Upper lobe of left lung (tissue), 6 donors: ENCODE measurements around the gene PURB. TPM values are rescaled to one million over a fixed set of nuclear protein-coding genes. Genes with fewer than 3 reads are reported as not detected.
"Not testable (repeated sequence)": the region's sequence is repeated elsewhere in the genome, so short reads cannot be mapped to it uniquely, and the experiment has no call there.

Experiments used
- ATAC-seq, 2 donors: fragments of 200-7000 bp; cut with Tn5 transposase; one replicate each; pipeline ENCODE4 v1.9.1; 2022; ENCODE audit warnings: mild to moderate bottlenecking in 2 of 2, moderate library complexity in 2 of 2; ENCODE audit not compliant: low FRiP score in 2 of 2
- DNase-seq, 2 donors: peaks; one replicate each; pipeline ENCODE4 v3.0.0-alpha.2; 2019 to 2020
- H3K27ac ChIP-seq, 4 donors: fragments of 200-600 bp; sonication (generic); one replicate each; pipeline ENCODE4 v1.5.1; 2016 to 2019
- H3K27me3 ChIP-seq, 4 donors: fragments of 200-600 bp; sonication (generic); one replicate each; pipeline ENCODE4 v1.5.1; 2017 to 2019
- H3K36me3 ChIP-seq, 4 donors: fragments of 200-600 bp; sonication (generic); one replicate each; pipeline ENCODE4 v1.5.1; 2016 to 2019
- H3K4me1 ChIP-seq, 4 donors: fragments of 200-600 bp; sonication (generic); one replicate each; pipeline ENCODE4 v1.5.1; 2018 to 2019
- H3K4me3 ChIP-seq, 4 donors: fragments of 200-600 bp; sonication (generic); one replicate each; pipeline ENCODE4 v1.5.1; 2017 to 2019; ENCODE audit warnings: mild to moderate bottlenecking in 2 of 4, moderate library complexity in 1 of 4
- H3K9me3 ChIP-seq, 4 donors: fragments of 200-600 bp; sonication (generic); one replicate each; pipeline ENCODE4 v1.5.1; 2018 to 2019
- CTCF ChIP-seq, 6 experiments: fragments of 450-650 bp in 4 of 6; fragments of 200-600 bp in 2 of 6; sonication (generic) in 2 of 6; IDR thresholded peaks; one replicate each; pipeline ENCODE4 v1.5.1; 2016 to 2019; ENCODE audit warnings: antibody characterized with exemption in 6 of 6
- EP300 ChIP-seq, 4 donors: sonication (generic); formaldehyde crosslinking; IDR thresholded peaks; one replicate each; pipeline ENCODE4 v1.5.1; 2017; ENCODE audit warnings: antibody characterized with exemption in 4 of 4, control low read depth in 2 of 4
- POLR2A ChIP-seq, 4 donors: fragments of 450-650 bp; IDR thresholded peaks; one replicate each; pipeline ENCODE4 v1.5.1; 2016 to 2017; ENCODE audit warnings: antibody characterized with exemption in 4 of 4, mild to moderate bottlenecking in 2 of 4
- POLR2AphosphoS5 ChIP-seq, 2 donors: sonication (generic); formaldehyde crosslinking; IDR thresholded peaks; one replicate each; pipeline ENCODE4 v1.5.1; 2017; ENCODE audit warnings: antibody characterized with exemption in 2 of 2
- WGBS, 2 donors: methylation state at CpG; one replicate each; pipeline ENCODE4 v1.1.5; 2017 to 2018; 5-methylcytosine and 5-hydroxymethylcytosine counted together
- total RNA-seq, 6 donors: library from RNA; depleted of rRNA in 4 of 6; stranded (reverse); fragments of >200 nt in 4 of 6; gene quantifications; one replicate each; pipeline versions ENCODE4 v1.1.0 to v1.2.1, GENCODE V29; 2016 to 2021
- donor health status: DM: no; HTN: no; CAD: no; lungs with moderate emphysema.
- donor health status: DM: no; HTN: yes; CAD: no; lungs with severe emphysema.

Gene PURB
- total RNA-seq, 6 donors from 2014 or later = 15.0 to 38.2 (median 21.7) TPM

- DNase-seq (no peak), ATAC-seq (no peak)
- H3K27me3 ChIP-seq = no peaks in the 10 kb centered on the region
- peaks cover 4 to 21% (median 11%) of the 10 kb centered on the region in 4 donors for H3K4me1 ChIP-seq
- no peak overlapping the region for H3K4me3 ChIP-seq
- no peaks in the 10 kb centered on the region for H3K36me3 ChIP-seq
- H3K9me3 ChIP-seq = peaks cover 0 to 3% (median 0%) of the 10 kb centered on the region in 4 donors
- TF ChIP-seq POLR2A (IDR thresholded peaks at IDR 0.05) = no peak
- TF ChIP-seq EP300 (IDR thresholded peaks at IDR 0.05) = no peak
- TF ChIP-seq POLR2AphosphoS5 (IDR thresholded peaks at IDR 0.05) = no peak
- no peak for TF ChIP-seq CTCF (IDR thresholded peaks at IDR 0.05)
- 92 to 97% methylated on average over 11 of the region's 11 CpGs for WGBS, 2 donors
- H3K27ac ChIP-seq = no peak overlapping the region
Observed at GRCh38 chr7:44875241-44875640, 10.1 kb downstream of the PURB start.

- H3K4me1 ChIP-seq = no peaks in the 10 kb centered on the region
- ATAC-seq (no peak), DNase-seq (no peak)
- no peak overlapping the region for H3K4me3 ChIP-seq
- TF ChIP-seq EP300 (IDR thresholded peaks at IDR 0.05) = no peak
- TF ChIP-seq CTCF (IDR thresholded peaks at IDR 0.05) = no peak
- no peak for TF ChIP-seq POLR2A (IDR thresholded peaks at IDR 0.05)
- no peak for TF ChIP-seq POLR2AphosphoS5 (IDR thresholded peaks at IDR 0.05)
- H3K27ac ChIP-seq = no peak overlapping the region
- H3K27me3 ChIP-seq = no peaks in the 10 kb centered on the region
- no peaks in the 10 kb centered on the region for H3K36me3 ChIP-seq
- WGBS, 2 donors = 91 to 96% methylated on average over 1 of the region's 1 CpG
- peaks cover 0 to 3% (median 0%) of the 10 kb centered on the region in 4 donors for H3K9me3 ChIP-seq
Observed at GRCh38 chr7:44872787-44873186, 12.5 kb downstream of the PURB start.

GRCh38 chr7:44871918-44872317 is 13.4 kb downstream of the PURB start:
- not testable (repeated sequence) for H3K27ac ChIP-seq, H3K4me3 ChIP-seq, H3K9me3 ChIP-seq, H3K4me1 ChIP-seq, ATAC-seq, H3K36me3 ChIP-seq, H3K27me3 ChIP-seq
- peak in 1 of 2 donors; percentile 68 for DNase-seq
- 97% methylated on average over 19 of the region's 23 CpGs; no CpG with 5 or more reads in 1 of the 2 donors for WGBS, 2 donors

GRCh38 chr7:44870780-44871179 is 14.6 kb downstream of the PURB start:
- not testable (repeated sequence) for H3K9me3 ChIP-seq, H3K27me3 ChIP-seq, H3K27ac ChIP-seq, H3K36me3 ChIP-seq, H3K4me1 ChIP-seq, H3K4me3 ChIP-seq, ATAC-seq
- WGBS, 2 donors = 93 to 98% methylated on average over 10 to 22 of the region's 29 CpGs
- peak in 1 of 2 donors; percentile 61 for DNase-seq

- WGBS, 2 donors = 84 to 90% methylated on average over 3 of the region's 3 CpGs
- H3K9me3 ChIP-seq, DNase-seq, H3K4me1 ChIP-seq, ATAC-seq, H3K27ac ChIP-seq, H3K27me3 ChIP-seq, H3K36me3 ChIP-seq, H3K4me3 ChIP-seq: not testable (repeated sequence)
Observed at GRCh38 chr7:44870336-44870735, 15.0 kb downstream of the PURB start.

- ATAC-seq (peak in 1 of 2 donors; percentile 92), DNase-seq (no peak)
- H3K4me3 ChIP-seq = no peak overlapping the region
- H3K9me3 ChIP-seq = peaks cover 0 to 3% (median 0%) of the 10 kb centered on the region in 4 donors
- no peaks in the 10 kb centered on the region for H3K36me3 ChIP-seq
- H3K27me3 ChIP-seq = no peaks in the 10 kb centered on the region
- WGBS, 2 donors = 60 to 75% methylated on average over 4 of the region's 4 CpGs
- peak in 1 of 2 donors; percentile 43 for TF ChIP-seq POLR2AphosphoS5 (IDR thresholded peaks at IDR 0.05)
- TF ChIP-seq POLR2A (IDR thresholded peaks at IDR 0.05) = no peak
- no peak for TF ChIP-seq EP300 (IDR thresholded peaks at IDR 0.05)
- no peak for TF ChIP-seq CTCF (IDR thresholded peaks at IDR 0.05)
- H3K27ac ChIP-seq = no peak overlapping the region
- H3K4me1 ChIP-seq = no peaks in the 10 kb centered on the region
Observed at GRCh38 chr7:44867073-44867995, 18.0 kb downstream of the PURB start.

- H3K4me1 ChIP-seq, ATAC-seq, H3K9me3 ChIP-seq, H3K36me3 ChIP-seq, H3K4me3 ChIP-seq, DNase-seq, H3K27ac ChIP-seq, H3K27me3 ChIP-seq: not testable (repeated sequence)
- 66 to 69% methylated on average over 4 of the region's 4 CpGs for WGBS, 2 donors
Observed at GRCh38 chr7:44861949-44862348, 23.4 kb downstream of the PURB start.
